ENCODE measurements around the gene CTAG2.
"Not testable (repeated sequence)": the region's sequence is repeated elsewhere in the genome, so short reads cannot be mapped to it uniquely, and the experiment has no call there.

DNA sequence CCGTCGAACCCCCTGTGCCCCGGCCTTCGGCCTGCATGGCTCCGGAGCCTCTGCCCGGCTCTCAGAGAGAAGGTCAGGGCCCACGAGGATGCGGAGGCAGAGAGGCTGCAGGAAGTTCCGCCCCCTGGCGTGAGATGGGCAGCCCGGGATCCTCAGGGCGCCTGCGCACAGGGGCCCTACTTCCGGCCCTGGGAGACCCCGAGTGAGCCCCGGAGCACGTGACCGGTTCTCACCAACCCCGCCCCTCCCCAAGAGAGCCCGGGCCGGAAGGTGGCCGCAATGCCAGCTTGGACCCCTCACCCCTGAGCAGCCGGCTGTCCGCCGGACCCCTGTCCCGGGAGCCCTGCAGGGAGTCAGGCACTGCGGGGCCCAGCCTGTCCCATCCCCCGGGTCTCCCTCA, 34.2 kb downstream of the CTAG2 start, which contains the start of gene CTAG1B:
- TF ChIP-seq, protein P1, sequence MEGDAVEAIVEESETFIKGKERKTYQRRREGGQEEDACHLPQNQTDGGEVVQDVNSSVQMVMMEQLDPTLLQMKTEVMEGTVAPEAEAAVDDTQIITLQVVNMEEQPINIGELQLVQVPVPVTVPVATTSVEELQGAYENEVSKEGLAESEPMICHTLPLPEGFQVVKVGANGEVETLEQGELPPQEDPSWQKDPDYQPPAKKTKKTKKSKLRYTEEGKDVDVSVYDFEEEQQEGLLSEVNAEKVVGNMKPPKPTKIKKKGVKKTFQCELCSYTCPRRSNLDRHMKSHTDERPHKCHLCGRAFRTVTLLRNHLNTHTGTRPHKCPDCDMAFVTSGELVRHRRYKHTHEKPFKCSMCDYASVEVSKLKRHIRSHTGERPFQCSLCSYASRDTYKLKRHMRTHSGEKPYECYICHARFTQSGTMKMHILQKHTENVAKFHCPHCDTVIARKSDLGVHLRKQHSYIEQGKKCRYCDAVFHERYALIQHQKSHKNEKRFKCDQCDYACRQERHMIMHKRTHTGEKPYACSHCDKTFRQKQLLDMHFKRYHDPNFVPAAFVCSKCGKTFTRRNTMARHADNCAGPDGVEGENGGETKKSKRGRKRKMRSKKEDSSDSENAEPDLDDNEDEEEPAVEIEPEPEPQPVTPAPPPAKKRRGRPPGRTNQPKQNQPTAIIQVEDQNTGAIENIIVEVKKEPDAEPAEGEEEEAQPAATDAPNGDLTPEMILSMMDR (IDR thresholded peaks at IDR 0.05; ENCODE audit: insufficient read depth, low read depth, low read length): not testable (repeated sequence)
- TF ChIP-seq EZH2 (IDR thresholded peaks at IDR 0.05; ENCODE audit: insufficient read depth, low read length): not testable (repeated sequence)
